Medulla oblongata (tissue), 1 donor: ENCODE data around the gene NF1.
"Not testable (repeated sequence)": the region's sequence is repeated elsewhere in the genome, so short reads cannot be mapped to it uniquely, and the experiment has no call there.

Experiments used
- DNase-seq: peaks from one replicate; pipeline ENCODE4 v3.0.0-alpha.2; 2015; ENCODE audit errors: extremely low spot score

NF1 gene, protein sequence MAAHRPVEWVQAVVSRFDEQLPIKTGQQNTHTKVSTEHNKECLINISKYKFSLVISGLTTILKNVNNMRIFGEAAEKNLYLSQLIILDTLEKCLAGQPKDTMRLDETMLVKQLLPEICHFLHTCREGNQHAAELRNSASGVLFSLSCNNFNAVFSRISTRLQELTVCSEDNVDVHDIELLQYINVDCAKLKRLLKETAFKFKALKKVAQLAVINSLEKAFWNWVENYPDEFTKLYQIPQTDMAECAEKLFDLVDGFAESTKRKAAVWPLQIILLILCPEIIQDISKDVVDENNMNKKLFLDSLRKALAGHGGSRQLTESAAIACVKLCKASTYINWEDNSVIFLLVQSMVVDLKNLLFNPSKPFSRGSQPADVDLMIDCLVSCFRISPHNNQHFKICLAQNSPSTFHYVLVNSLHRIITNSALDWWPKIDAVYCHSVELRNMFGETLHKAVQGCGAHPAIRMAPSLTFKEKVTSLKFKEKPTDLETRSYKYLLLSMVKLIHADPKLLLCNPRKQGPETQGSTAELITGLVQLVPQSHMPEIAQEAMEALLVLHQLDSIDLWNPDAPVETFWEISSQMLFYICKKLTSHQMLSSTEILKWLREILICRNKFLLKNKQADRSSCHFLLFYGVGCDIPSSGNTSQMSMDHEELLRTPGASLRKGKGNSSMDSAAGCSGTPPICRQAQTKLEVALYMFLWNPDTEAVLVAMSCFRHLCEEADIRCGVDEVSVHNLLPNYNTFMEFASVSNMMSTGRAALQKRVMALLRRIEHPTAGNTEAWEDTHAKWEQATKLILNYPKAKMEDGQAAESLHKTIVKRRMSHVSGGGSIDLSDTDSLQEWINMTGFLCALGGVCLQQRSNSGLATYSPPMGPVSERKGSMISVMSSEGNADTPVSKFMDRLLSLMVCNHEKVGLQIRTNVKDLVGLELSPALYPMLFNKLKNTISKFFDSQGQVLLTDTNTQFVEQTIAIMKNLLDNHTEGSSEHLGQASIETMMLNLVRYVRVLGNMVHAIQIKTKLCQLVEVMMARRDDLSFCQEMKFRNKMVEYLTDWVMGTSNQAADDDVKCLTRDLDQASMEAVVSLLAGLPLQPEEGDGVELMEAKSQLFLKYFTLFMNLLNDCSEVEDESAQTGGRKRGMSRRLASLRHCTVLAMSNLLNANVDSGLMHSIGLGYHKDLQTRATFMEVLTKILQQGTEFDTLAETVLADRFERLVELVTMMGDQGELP (N-terminal part only)

DNA sequence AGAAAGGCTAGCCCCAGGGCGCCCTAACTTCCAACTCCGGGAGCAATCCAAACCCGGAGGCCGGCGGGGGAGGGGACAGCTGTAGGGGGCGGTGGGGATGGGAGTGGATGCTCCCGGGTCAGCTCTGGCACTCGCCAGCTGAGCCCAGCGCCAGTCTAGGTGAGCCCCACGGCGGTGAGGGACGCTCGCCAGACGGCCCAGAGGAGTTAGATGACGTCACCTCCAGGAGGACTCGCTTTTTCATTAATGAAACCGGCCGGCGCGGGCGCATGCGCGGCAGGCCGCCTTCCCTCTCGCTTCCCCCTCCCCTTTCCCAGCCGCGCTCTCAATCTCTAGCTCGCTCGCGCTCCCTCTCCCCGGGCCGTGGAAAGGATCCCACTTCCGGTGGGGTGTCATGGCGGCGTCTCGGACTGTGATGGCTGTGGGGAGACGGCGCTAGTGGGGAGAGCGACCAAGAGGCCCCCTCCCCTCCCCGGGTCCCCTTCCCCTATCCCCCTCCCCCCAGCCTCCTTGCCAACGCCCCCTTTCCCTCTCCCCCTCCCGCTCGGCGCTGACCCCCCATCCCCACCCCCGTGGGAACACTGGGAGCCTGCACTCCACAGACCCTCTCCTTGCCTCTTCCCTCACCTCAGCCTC, at the start of gene NF1:
Gene NF1, plus strand, starts transcription at position 378 of the 636 bp plus-strand sequence. CDS start 333 bp downstream, outside the sequence.
- peak; percentile 97 for DNase-seq

DNA sequence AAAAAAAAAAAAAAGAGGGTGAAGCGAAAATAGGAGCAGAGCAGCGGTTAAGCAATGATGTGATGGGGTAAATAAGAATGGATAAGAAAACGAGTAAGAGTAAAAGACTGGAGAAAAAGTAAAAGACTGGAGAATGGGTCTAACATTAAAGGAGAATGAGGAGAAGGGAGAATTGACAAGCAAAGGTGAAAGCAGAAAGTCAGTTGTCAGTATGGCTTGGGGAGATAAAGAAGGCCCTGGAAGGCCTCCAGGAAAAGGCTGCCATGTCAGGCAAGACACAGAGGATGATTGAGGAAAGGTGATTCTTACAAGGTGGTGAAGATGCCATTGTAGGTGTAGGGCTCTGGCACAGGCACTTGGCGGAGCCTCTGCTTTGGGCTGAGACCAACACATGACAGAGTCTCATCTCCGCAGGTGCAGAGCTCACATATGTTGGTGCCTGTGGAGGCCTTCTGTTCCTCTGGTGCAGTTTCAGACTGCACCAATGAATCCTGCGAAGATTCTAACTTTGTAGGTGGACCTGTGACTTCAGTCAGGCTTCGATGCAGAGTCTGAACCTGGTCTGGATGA, 47.8 kb upstream of the NF1 start:
- not testable (repeated sequence) for DNase-seq

DNA sequence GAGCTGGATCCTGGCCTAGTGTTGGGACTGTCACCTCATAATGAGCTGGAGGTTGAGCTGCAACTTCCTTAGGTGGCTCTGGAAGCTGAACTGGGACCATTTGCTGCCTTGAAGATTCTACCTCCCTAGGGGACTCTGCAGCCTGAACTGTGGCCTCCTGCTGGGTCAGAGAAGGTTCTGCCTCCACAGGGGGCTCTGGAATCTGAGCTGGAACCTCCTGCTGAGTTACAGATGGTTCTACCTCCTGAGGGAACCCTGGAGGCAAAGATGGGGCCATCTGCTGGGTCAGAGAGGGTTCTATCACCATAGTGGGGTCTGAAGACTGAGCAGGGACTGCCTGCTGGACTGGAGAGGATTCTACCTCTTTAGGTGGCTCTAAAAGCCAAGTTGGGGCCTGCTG, 46.6 kb upstream of the NF1 start:
- no peak for DNase-seq

DNA sequence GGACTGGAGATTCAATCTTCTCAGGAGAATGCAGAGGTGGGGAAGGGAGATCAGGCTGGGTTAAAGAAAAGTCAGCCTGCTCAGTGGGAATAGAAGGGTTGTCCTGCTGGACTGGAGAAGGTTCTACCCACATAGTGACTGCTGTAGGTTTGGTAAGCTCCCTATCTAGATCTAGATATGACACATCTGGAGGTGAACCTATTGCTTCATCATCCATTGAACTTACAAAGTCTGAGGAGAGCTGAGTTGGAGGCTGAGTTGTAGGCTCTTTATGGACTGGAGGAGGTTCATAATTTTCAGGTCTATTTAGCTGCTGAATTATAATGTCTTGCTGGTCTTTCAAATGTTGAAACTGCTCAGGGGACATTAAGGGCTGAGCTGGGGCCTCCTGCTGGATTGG, 46.0 kb upstream of the NF1 start:
- DNase-seq = no peak

DNA sequence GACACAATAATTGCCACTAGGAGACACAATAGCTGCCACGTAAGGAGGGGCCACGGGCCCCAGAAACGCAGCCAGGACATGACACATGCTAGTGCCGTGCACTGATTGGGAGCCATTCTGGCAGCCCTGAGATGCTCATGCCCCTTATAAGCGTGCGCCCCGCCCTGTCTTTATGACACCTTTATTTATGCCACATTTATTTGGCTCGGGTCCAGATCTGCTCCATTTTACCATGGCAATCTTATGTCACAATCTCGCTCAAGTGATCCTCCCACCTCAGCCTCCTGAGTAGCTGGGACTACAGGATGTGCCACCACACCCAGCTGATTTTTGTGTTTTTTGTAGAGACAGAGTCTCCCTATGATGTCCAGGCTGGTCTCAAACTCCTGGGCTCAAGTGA, 43.8 kb upstream of the NF1 start:
- no peak for DNase-seq

DNA sequence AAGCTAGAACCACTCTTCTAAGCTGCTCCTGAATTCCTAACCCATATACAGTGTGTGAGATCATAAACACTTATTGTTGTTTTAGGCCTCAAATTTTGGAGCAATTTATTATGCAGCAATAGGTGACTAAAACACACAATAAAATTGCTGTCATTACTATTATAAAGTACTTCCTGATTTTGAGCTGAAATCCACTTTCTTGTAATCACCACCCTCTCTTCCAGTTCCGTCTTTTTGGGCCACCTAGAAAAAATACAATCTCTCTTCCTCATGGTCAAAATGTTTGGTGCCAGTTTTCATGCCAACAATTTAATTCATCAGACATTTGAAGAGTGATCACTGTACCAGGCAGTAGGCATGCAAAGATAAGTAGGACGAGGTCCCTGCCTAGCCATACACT, 43.3 kb upstream of the NF1 start:
- DNase-seq = peak; percentile 46

DNA sequence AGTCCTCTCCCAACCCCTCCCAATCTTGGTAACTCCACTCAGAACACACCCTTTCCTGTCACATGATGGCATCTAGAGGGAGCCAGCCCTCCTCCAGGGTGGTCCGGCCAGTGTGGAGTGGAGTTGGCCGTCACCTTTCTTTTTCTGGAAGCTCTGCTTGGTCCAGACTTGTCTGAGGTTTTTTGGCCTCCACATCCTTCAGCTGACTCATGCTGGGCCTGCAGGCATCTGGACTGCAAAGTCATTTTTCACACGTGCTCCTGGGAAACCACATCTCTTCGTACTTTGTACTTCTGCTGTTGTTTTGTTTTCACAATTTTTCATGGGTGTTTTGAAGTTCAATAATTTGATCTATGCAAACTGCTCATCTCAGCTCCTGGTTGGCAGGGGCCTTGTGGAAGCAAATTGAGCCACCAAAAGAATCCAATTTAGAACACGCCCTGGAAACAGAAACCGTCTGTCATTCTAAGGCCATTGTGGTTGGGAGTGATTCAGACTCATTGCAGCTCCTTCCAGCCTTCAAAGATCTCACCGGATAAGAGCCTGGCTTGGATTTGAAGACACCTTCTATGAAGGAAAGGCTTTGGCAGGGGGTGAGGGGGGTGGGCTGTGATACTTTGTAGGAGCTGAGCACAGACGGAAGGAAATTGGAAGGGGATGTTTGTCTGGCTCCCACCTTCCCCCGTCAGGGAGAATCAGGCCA, 42.4 kb upstream of the NF1 start:
- peak; percentile 41 for DNase-seq

DNA sequence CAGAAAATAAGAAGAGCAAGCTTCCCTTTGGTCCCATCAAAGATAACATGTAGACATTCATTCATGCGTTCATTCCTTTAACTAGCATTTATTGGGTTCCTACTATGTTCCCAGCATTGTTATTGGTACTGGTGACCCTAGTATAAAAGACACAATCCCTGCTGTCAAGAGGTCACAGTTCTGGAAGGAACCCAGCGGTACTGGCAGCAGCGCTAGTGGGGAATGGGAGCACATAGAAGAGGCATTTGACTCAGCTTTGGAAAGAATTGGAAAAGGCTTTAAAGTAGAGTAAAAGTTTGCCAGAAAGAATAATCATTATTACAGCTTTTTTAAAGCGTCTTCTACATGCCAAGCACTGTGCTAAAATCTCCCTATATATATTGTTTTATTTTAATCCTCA, 41.7 kb upstream of the NF1 start:
- DNase-seq = peak; percentile 32

DNA sequence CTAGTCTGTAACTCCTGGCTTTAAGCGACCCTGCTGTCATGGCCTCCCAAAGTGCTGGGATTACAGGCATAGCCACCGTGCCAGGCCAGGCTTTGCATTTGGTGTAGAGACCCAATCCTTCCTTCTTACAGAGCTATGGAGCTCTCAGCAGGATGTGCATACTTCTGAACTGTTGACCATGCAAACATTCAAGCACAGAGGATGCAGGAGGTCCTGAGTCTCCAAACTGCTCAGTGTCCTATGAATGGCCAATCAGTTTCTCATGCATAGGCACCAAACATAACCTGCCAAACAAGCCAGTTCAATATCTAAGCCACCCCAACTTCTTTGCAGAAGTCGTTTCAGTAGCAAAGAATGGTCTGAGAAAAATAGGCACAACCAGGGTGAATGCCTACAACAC, 40.0 kb upstream of the NF1 start:
- DNase-seq = no peak

DNA sequence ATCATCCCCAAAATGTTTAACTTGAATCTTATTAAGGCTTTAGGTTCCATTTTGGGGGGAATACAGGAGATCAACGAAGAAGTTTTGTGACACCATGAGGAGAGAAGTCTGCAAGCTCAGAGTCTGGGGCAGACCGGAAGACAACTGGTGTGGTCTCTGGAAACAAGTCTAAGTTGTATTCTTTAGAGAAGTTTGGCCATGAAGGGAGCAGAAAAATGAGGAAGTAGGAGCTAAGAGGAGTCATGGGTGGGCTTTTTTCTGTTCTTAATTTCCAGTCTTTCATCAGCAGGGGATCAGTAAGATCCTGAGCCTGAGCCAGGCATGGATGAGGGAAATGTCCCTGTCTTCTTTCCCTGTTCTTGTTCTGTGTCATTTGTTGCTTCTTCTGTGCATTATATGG, 35.8 kb upstream of the NF1 start:
- DNase-seq = peak; percentile 54

DNA sequence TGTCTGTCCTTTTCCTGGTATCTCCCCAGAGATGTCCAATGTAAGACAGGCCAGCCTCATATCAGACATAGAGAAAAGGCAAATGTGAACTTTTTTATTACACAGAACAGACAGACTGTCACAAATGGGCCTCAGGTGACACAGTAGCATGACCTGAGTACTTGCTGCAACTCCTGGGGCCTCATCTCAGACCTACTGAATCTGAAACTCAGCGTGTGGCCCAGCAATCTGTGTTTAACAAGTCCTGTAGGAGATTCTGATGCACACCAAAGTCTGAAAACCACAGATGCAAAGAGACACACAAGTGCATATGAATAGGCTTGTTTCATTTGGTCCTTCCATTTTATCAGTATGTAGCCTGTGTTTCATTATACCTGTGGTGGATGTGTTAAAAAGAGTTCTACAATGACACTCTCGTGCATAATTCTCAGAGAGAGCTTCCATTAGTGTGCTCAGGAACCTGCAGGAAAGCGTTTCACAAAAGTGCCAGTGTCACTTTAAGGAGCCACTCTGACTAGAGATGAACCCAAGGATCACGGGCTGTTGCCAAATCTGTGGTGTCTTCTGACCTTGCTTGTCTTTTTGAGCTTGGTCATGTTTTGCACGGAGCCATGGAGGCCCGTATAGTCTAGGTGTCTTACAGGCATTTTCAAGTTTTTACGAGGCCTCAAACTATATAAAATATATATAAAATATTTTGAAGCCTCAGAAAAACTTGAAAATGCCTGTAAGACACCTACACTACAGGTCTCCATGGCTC, 33.8 kb upstream of the NF1 start:
- DNase-seq = peak; percentile 29

DNA sequence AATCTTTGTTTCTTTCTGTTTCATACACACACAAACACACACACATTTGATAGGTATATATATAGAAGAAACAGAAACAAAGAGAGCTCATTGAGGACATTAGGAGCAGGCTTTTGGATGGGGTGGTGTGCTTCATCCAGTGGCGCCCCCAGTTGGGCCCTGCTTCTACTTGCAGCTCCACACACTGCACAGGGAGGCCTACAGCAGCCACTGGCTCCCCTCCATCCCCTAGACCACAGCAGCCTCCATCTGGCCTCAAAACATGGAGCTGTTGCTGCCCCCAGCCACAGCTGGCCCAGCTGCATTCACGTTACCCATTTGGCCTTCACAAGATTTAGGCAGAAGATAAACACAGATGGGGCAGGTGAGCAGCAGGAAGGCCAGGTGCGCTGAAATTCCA, 33.1 kb upstream of the NF1 start:
- no peak for DNase-seq

DNA sequence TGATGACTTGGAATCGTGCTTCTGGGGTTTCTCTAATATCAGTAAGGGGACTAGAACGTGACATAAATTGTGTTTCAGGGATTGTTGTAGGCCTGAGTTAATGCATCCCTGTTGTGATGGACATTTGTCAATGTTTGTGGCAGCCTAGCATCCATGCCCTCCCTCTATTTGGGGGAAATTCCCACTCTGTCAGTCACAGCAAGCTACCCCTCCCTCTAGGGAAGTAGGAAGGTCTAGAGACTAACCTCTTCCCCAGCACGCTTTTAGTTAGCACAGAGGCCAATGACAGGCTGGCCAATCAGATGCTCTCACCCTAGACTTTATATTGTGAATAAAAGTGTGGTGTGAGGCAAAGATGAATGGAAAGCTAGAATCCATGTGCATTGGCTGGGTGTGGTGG, 32.4 kb upstream of the NF1 start:
- no peak for DNase-seq

DNA sequence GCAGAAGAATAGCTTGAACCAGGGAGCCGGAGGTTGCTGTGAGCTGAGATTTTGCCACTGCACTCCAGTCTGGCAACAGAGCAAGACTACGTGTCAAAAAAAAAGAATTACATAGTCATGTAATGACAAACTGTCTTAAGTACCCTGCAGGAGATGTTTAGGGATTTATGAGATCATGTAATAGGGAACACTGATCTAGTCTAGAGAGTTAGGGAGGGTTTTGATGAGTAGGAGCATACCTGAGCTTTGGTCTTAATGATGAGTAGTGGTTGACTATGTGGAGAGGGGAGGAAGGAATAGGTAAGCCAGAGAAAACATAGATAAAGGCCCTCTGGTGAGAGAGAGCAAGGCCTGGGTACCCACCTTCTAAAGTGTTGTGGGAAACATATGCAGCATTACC, 30.1 kb upstream of the NF1 start:
- DNase-seq = no peak

DNA sequence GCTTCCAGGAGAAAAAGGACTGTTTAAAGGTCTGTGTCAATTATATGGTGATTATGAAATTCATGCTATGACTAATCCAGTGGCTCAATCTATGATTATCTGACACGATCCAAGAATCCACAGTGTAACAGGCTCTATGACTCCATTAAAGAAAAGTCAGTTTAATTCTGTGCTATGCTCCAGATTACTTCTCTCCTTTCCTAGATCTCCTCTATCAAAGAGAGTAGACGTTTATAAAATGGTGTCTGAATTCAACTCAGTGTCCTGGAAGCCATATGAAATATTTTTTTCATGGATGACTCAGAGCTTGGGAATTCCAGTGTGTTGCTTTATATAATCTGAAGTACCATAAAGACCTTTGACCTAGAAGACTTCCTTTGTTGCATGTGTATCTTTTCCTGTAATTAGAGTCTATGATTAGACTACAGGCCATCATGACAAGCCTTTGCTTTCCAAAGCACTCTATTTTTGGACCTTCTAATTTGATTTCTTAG, 27.0 kb upstream of the NF1 start:
- no peak for DNase-seq

DNA sequence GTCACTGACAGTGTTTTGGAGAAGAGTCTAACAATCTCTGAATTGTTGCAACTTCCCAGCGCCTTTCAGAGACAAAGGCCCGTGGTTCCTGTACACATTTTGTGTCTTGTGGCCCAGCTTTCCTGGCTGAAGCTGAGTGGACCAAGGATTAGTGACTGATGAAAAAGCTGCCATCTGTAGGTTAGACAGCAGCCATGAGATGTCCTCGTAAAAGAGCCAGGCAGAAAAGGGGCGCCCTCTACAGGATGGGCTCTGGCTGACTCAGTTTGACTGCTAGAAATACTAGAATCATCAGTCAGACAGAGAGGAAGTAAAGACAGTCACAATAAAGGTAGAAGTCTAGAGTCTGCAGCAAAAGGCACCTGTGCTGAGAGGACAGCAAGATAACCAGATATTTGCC, 26.5 kb upstream of the NF1 start:
- peak; percentile 67 for DNase-seq

DNA sequence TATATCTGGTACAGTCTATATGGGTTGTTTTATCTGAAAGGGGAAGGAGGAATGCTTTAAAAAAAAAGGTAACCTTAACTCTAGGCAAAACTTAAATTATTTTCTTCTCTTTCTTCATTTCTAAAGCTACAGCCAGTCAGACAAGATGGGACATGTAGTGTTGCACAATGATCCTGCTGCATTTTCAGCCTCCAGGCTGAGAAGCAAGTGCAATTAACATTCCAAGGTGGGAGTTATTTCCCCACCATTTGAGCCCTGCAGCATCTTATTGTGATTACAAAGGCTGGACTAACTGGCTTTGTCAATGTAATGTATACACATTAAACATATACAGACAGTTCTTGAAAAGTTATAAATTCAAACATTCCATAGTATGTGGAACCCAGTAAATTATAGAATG, 22.6 kb upstream of the NF1 start:
- no peak for DNase-seq

DNA sequence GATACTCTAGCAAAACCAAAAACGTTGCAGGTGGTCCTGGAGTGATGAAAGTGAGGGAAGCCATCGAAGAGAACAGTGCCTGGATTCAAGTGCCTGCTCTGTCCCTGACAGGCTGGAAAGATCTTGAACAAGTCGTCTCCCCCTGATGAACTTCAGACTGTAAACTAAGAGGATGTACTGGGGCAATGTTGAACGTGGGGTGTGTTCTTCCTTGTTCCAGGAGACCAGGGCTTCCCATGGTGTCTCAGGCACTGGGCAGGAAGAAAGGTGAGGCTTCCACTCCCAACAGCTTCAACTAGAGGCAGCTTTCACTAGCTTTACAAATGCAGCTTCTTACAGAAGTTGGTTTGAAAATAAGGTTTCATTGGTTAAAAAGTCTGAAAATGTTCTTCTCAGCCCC, 21.4 kb upstream of the NF1 start:
- no peak for DNase-seq

DNA sequence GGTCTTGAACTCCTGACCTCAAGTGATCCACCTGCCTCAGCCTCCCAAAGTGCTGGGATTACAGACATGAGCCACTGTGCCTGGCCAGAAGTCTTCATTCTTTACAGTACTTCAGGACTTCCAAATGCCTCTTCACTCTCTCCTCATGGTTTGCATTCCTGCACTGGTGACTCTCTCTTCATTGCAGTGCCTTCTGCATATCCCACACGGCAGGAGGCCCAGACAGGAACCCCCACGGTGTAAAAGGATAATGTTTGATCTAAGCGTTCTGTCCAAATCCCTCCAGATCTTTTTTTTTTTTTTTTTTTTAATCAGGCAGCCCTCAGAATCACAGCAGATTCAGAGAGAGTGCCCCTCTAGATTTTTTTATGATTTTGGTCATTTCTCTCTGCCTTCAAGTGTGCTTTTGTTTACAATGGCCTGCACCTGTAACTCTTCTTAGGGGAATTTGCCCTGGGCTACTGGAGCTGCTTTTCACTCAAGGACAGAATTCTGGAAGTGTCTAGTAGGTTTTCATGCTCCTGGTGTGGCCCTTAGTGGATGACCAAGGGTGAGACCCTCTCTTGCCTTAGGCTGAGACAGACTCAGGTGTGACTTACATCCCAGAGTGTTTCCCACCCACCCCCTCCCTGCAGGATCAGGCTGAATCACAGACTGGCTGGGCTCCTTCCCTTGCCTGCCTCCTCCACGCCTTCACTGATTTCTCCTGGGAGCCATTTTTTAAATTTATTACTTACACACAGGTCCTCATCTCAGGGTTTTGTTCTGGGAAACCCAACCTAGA, 19.8 kb upstream of the NF1 start:
- DNase-seq = no peak
